SK-N-SH treated with all-trans-retinoic acid at 6 μM for 48 hours (cell line): ENCODE data around the gene ASS1.

Source experiments
- ATAC-seq: fragments of 200-7000 bp; cut with Tn5 transposase; 3 replicates; pipeline ENCODE4 v1.9.1; 2020; ENCODE audit warnings: mild to moderate bottlenecking, moderate library complexity
- ARNTL ChIP-seq: fragments of 450-650 bp; formaldehyde crosslinking; IDR thresholded peaks from 2 replicates; pipeline ENCODE4 v1.5.0; 2020; ENCODE audit warnings: low read depth, mild to moderate bottlenecking, moderate library complexity, borderline replicate concordance
- BACH2 ChIP-seq: fragments of 250-450 bp; sonication (Bioruptor Pico); IDR thresholded peaks from 2 replicates; pipeline ENCODE4 v1.9.0; 2021; ENCODE audit warnings: mild to moderate bottlenecking, borderline replicate concordance
- ESRRG ChIP-seq: fragments of 250-450 bp; sonication (Bioruptor Pico); IDR thresholded peaks from 2 replicates; pipeline ENCODE4 v1.6.1; 2021; ENCODE audit warnings: mild to moderate bottlenecking
- GLIS3 ChIP-seq: fragments of 250-450 bp; sonication (Bioruptor Pico); IDR thresholded peaks from 2 replicates; pipeline ENCODE4 v1.5.0; 2020; ENCODE audit warnings: mild to moderate bottlenecking, moderate library complexity
- ISL1 ChIP-seq: fragments of 250-450 bp; sonication (Bioruptor Pico); IDR thresholded peaks from 2 replicates; pipeline ENCODE4 v2.1.2; 2022; ENCODE audit warnings: mild to moderate bottlenecking, moderate library complexity
- OSR1 ChIP-seq: fragments of 250-450 bp; sonication (Bioruptor Pico); IDR thresholded peaks from 2 replicates; pipeline ENCODE4 v1.8.0; 2022; ENCODE audit warnings: moderate library complexity, mild to moderate bottlenecking, inconsistent platforms
- POU6F1 ChIP-seq: fragments of 250-450 bp; sonication (Bioruptor Pico); IDR thresholded peaks from 2 replicates; pipeline ENCODE4 v1.8.0; 2021; ENCODE audit warnings: low read depth, mild to moderate bottlenecking, moderate library complexity, borderline replicate concordance
- PPARA ChIP-seq: fragments of 250-450 bp; sonication (Bioruptor Pico); IDR thresholded peaks from 2 replicates; pipeline ENCODE4 v1.5.0; 2020; ENCODE audit warnings: mild to moderate bottlenecking, borderline replicate concordance
- RARB ChIP-seq: fragments of 250-450 bp; sonication (Bioruptor Pico); IDR thresholded peaks from 2 replicates; pipeline ENCODE4 v1.8.0; 2021; ENCODE audit warnings: mild to moderate bottlenecking, moderate library complexity
- SNAI2 ChIP-seq: fragments of 250-450 bp; sonication (Bioruptor Pico); IDR thresholded peaks from 2 replicates; pipeline ENCODE4 v1.5.0; 2020; ENCODE audit warnings: mild to moderate bottlenecking, moderate library complexity
- TCF4 ChIP-seq: fragments of 250-450 bp; sonication (Bioruptor Pico); IDR thresholded peaks from 2 replicates; pipeline ENCODE4 v1.8.0; 2021; ENCODE audit warnings: mild to moderate bottlenecking, moderate library complexity, borderline replicate concordance
- TOX ChIP-seq: fragments of 250-450 bp; sonication (Bioruptor Pico); IDR thresholded peaks from 2 replicates; pipeline ENCODE4 v1.8.0; 2021; ENCODE audit warnings: mild to moderate bottlenecking, moderate library complexity, borderline replicate concordance
- ZC3H10 ChIP-seq: fragments of 250-450 bp; sonication (Bioruptor Pico); IDR thresholded peaks from 2 replicates; pipeline ENCODE4 v1.5.1; 2021; ENCODE audit warnings: mild to moderate bottlenecking, moderate library complexity
- ZFP3 ChIP-seq: fragments of 250-450 bp; sonication (Bioruptor Pico); IDR thresholded peaks from 2 replicates; pipeline ENCODE4 v1.5.0; 2020; ENCODE audit warnings: mild to moderate bottlenecking, moderate library complexity
- ZFP30 ChIP-seq: fragments of 450-650 bp; formaldehyde crosslinking; IDR thresholded peaks from 2 replicates; pipeline ENCODE4 v1.5.0; 2022; ENCODE audit warnings: mild to moderate bottlenecking, moderate library complexity
- ZNF565 ChIP-seq: fragments of 450-650 bp; formaldehyde crosslinking; conservative IDR thresholded peaks from 2 replicates; pipeline ENCODE4 v1.5.0; 2020; ENCODE audit warnings: low read depth, mild to moderate bottlenecking, moderate library complexity
- ZNF70 ChIP-seq: fragments of 450-650 bp; formaldehyde crosslinking; IDR thresholded peaks from 2 replicates; pipeline ENCODE4 v1.5.0; 2020; ENCODE audit warnings: mild to moderate bottlenecking, moderate library complexity
- ZNF8 ChIP-seq: fragments of 450-650 bp; formaldehyde crosslinking; IDR thresholded peaks from 2 replicates; pipeline ENCODE4 v1.5.0; 2020; ENCODE audit warnings: mild to moderate bottlenecking, moderate library complexity
- TF ChIP-seq, protein P1 (sequence below): fragments of 250-450 bp; sonication (Bioruptor Pico); IDR thresholded peaks from 2 replicates; pipeline ENCODE4 v1.5.0; 2020; ENCODE audit warnings: mild to moderate bottlenecking, moderate library complexity
- TF ChIP-seq, protein P2 (sequence below): fragments of 250-450 bp; sonication (Bioruptor Pico); IDR thresholded peaks from 2 replicates; pipeline ENCODE4 v1.8.0; 2020; ENCODE audit warnings: mild to moderate bottlenecking, moderate library complexity, borderline replicate concordance
- TF ChIP-seq, protein P3 (sequence below): fragments of 250-450 bp; sonication (Bioruptor Pico); IDR thresholded peaks from 2 replicates; pipeline ENCODE4 v1.5.1; 2020; ENCODE audit warnings: low read depth, mild to moderate bottlenecking, moderate library complexity

The ASS1 gene

DNA sequence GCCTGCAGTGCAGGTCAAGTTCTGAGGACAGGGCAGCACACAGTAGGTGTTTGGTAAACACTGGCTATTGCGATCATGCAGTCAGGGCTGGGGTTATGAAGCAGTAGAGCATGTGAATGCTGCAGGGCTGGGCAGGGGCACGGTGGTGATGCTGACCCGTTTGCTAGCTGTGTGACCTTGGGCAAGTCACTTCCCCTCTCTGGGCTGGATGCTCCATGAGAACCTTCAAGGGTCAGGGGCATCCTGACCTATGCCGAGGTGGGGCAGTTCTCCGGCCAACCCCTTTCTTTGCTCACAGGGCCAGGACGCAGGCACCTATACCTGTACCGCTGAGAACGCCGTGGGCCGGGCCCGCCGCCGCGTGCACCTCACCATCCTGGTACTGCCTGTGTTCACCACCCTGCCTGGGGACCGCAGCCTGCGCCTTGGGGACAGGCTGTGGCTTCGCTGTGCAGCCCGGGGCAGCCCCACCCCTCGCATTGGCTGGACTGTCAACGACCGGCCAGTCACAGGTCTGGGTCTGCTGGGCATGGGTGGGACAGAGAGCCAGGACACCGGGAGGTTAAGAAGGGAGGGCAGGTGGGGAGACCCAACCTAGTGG is 39.0 kb upstream of the ASS1 start:
- no peak for TF ChIP-seq ISL1 (CRISPR knock-in tag)
- TF ChIP-seq ZFP3 (CRISPR knock-in tag), result no peak
- TF ChIP-seq BACH2, result no peak
- TF ChIP-seq, protein P1, sequence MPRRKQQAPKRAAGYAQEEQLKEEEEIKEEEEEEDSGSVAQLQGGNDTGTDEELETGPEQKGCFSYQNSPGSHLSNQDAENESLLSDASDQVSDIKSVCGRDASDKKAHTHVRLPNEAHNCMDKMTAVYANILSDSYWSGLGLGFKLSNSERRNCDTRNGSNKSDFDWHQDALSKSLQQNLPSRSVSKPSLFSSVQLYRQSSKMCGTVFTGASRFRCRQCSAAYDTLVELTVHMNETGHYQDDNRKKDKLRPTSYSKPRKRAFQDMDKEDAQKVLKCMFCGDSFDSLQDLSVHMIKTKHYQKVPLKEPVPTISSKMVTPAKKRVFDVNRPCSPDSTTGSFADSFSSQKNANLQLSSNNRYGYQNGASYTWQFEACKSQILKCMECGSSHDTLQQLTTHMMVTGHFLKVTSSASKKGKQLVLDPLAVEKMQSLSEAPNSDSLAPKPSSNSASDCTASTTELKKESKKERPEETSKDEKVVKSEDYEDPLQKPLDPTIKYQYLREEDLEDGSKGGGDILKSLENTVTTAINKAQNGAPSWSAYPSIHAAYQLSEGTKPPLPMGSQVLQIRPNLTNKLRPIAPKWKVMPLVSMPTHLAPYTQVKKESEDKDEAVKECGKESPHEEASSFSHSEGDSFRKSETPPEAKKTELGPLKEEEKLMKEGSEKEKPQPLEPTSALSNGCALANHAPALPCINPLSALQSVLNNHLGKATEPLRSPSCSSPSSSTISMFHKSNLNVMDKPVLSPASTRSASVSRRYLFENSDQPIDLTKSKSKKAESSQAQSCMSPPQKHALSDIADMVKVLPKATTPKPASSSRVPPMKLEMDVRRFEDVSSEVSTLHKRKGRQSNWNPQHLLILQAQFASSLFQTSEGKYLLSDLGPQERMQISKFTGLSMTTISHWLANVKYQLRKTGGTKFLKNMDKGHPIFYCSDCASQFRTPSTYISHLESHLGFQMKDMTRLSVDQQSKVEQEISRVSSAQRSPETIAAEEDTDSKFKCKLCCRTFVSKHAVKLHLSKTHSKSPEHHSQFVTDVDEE, result no peak
- no peak for TF ChIP-seq ZNF565 (CRISPR knock-in tag)
- TF ChIP-seq ZC3H10 (CRISPR knock-in tag), result no peak
- no peak for TF ChIP-seq ARNTL
- TF ChIP-seq ZFP30 (CRISPR knock-in tag), result no peak
- no peak for TF ChIP-seq ESRRG (CRISPR knock-in tag)
- TF ChIP-seq, protein P2, sequence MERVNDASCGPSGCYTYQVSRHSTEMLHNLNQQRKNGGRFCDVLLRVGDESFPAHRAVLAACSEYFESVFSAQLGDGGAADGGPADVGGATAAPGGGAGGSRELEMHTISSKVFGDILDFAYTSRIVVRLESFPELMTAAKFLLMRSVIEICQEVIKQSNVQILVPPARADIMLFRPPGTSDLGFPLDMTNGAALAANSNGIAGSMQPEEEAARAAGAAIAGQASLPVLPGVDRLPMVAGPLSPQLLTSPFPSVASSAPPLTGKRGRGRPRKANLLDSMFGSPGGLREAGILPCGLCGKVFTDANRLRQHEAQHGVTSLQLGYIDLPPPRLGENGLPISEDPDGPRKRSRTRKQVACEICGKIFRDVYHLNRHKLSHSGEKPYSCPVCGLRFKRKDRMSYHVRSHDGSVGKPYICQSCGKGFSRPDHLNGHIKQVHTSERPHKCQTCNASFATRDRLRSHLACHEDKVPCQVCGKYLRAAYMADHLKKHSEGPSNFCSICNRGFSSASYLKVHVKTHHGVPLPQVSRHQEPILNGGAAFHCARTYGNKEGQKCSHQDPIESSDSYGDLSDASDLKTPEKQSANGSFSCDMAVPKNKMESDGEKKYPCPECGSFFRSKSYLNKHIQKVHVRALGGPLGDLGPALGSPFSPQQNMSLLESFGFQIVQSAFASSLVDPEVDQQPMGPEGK (CRISPR knock-in tag), result no peak
- no peak for TF ChIP-seq SNAI2 (CRISPR knock-in tag)
- no peak for TF ChIP-seq ZNF70 (CRISPR knock-in tag)
- TF ChIP-seq TOX, result no peak
- no peak for TF ChIP-seq PPARA (CRISPR knock-in tag)
- TF ChIP-seq OSR1, result no peak
- TF ChIP-seq, all 23 proteins: peak for 0
- ATAC-seq, result no peak

DNA sequence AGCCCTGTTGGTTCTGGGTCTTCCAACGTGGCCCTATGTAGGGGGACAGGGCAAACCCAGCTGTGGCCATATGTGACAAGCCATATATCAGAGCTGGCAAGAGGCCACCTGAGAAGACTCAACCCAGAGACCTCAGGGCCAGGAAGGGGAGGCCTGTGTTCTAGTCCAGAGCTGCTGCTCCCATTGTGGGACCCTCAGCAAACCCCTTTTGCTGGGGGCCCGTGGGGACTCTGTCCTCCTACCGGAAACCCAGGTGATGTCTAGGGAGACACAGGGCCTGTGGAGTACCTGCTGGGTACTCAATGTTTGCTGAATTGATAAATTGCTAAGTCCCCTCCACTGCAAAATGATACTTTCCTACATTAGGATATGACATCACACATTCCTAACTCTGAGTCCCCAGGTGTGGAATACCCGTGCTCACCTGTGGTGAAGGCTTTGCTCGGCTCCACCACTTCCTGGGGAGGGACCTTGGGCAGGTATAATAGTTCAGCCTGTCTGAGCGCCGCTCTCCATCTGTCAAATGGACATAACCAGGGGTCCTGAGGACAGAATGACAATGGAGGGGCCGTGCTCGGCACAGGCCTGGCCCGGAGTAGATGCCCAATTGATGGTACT is 38.4 kb upstream of the ASS1 start:
- no peak for ATAC-seq
- TF ChIP-seq ZC3H10 (CRISPR knock-in tag), result no peak
- no peak for TF ChIP-seq ZFP30 (CRISPR knock-in tag)
- TF ChIP-seq ZNF8 (CRISPR knock-in tag), result no peak
- TF ChIP-seq OSR1, result no peak
- TF ChIP-seq TOX, result no peak
- TF ChIP-seq ZFP3 (CRISPR knock-in tag), result no peak
- TF ChIP-seq SNAI2 (CRISPR knock-in tag), result no peak
- TF ChIP-seq RARB (CRISPR knock-in tag), result no peak
- no peak for TF ChIP-seq BACH2
- no peak for TF ChIP-seq ARNTL
- no peak for TF ChIP-seq TCF4
- TF ChIP-seq, protein P1, result no peak
- no peak for TF ChIP-seq ZNF70 (CRISPR knock-in tag)
- TF ChIP-seq, protein P2 (CRISPR knock-in tag), result no peak
- TF ChIP-seq ISL1 (CRISPR knock-in tag), result no peak
- TF ChIP-seq GLIS3 (CRISPR knock-in tag), result no peak
- TF ChIP-seq POU6F1 (CRISPR knock-in tag), result no peak
- TF ChIP-seq, protein P3, sequence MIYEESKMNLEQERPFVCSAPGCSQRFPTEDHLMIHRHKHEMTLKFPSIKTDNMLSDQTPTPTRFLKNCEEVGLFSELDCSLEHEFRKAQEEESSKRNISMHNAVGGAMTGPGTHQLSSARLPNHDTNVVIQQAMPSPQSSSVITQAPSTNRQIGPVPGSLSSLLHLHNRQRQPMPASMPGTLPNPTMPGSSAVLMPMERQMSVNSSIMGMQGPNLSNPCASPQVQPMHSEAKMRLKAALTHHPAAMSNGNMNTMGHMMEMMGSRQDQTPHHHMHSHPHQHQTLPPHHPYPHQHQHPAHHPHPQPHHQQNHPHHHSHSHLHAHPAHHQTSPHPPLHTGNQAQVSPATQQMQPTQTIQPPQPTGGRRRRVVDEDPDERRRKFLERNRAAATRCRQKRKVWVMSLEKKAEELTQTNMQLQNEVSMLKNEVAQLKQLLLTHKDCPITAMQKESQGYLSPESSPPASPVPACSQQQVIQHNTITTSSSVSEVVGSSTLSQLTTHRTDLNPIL (CRISPR knock-in tag), result no peak
- no peak for TF ChIP-seq ESRRG (CRISPR knock-in tag)
- no peak for TF ChIP-seq ZNF565 (CRISPR knock-in tag)
